ENCODE results near the gene KRT84.
"Not testable (repeated sequence)": the region's sequence is repeated elsewhere in the genome, so short reads cannot be mapped to it uniquely, and the experiment has no call there.

KRT84 gene

GRCh38 chr12:52411815-52412214, 26.4 kb upstream of the KRT84 start:
- no peak overlapping the region for H3K4me3 ChIP-seq (ENCODE audit: insufficient read depth, low read depth, low read length, poor library complexity, severe bottlenecking)
- no peak for DNase-seq
- no peaks in the 10 kb centered on the region for H3K36me3 ChIP-seq (ENCODE audit: control insufficient read depth, insufficient read depth, low read length)
- H3K4me1 ChIP-seq (ENCODE audit: control insufficient read depth, insufficient read depth, low read length, poor library complexity, severe bottlenecking), result no peaks in the 10 kb centered on the region
- no peaks in the 10 kb centered on the region for H3K27me3 ChIP-seq (replicated peaks; ENCODE audit: control insufficient read depth, insufficient read depth, low read length, poor library complexity, severe bottlenecking)
- no peaks in the 10 kb centered on the region for H3K9me3 ChIP-seq (ENCODE audit: control insufficient read depth, low read length)
- no peak overlapping the region for H3K27ac ChIP-seq (ENCODE audit: insufficient read depth, low read length, poor library complexity, severe bottlenecking)

DNA sequence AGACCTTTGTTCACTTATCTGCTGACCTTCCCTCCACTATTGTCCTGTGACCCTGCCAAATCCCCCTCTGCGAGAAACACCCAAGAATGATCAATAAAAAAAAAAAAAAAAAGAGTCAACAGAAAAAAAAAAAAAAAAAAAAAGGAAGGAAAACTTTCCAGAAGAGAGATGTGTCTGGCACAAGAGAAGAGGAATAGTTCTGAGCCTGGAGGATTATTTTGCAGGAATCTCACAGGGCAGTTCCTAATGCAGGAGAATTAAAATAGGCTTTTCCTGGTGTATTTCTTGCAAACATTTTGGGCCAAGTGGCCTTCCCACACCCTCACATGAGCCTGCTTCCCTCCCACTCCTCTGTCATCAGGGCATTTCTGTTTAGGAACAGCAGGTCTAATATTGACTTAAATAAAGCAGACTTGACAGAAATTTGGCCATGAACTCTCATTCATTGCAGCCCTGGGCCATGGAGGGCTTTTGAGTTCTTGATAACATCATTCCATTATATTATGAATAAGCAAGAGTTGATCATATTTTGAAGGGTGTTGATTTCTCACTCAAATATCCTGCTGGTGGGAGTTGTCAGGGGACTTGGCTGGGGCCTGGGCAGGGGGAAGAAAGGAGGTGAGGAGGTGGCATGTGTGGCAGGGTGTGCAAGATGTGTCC, 25.3 kb upstream of the KRT84 start:
- H3K4me1 ChIP-seq (ENCODE audit: control insufficient read depth, insufficient read depth, low read length, poor library complexity, severe bottlenecking); H3K27ac ChIP-seq (ENCODE audit: insufficient read depth, low read length, poor library complexity, severe bottlenecking); H3K27me3 ChIP-seq (replicated peaks; ENCODE audit: control insufficient read depth, insufficient read depth, low read length, poor library complexity, severe bottlenecking); H3K9me3 ChIP-seq (ENCODE audit: control insufficient read depth, low read length); H3K4me3 ChIP-seq (ENCODE audit: insufficient read depth, low read depth, low read length, poor library complexity, severe bottlenecking); H3K36me3 ChIP-seq (ENCODE audit: control insufficient read depth, insufficient read depth, low read length); DNase-seq: not testable (repeated sequence)

DNA sequence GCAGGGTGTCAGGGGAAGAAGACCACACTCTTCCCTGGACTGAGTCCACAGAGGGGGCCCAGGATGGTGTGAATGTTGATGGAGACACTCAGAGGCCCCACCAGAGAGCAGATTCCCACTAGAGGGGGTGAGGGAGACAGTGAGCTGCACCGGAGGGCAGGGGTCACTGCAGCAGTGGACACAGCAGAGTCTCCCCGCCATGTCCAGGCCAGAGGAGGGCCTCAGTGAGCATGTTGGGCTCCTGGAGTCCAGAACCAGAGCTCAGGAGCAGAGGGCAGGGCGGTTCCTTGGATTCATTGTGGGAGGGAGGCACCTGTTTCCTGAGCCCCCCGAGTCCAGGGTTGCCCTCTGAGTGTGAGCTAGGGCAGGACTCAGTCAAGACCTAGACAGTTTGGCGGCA, 22.5 kb upstream of the KRT84 start:
- Histone ChIP-seq H3K4me1 (ENCODE audit: control insufficient read depth, insufficient read depth, low read length, poor library complexity, severe bottlenecking) (no peaks in the 10 kb centered on the region), H3K9me3 (ENCODE audit: control insufficient read depth, low read length) (no peaks in the 10 kb centered on the region), H3K27ac (ENCODE audit: insufficient read depth, low read length, poor library complexity, severe bottlenecking) (no peak overlapping the region), H3K4me3 (ENCODE audit: insufficient read depth, low read depth, low read length, poor library complexity, severe bottlenecking) (no peak overlapping the region), H3K27me3 (replicated peaks; ENCODE audit: control insufficient read depth, insufficient read depth, low read length, poor library complexity, severe bottlenecking) (no peaks in the 10 kb centered on the region), H3K36me3 (ENCODE audit: control insufficient read depth, insufficient read depth, low read length) (no peaks in the 10 kb centered on the region)
- DNase-seq, result no peak

GRCh38 chr12:52405922-52406385, 20.5 kb upstream of the KRT84 start, which contains the start of gene KRT82:
KRT82 (minus strand) TSS chr12:52406335; CDS start chr12:52406277, 58 bp downstream.
- Histone ChIP-seq H3K9me3 (ENCODE audit: control insufficient read depth, low read length) (no peaks in the 10 kb centered on the region), H3K36me3 (ENCODE audit: control insufficient read depth, insufficient read depth, low read length) (no peaks in the 10 kb centered on the region), H3K27ac (ENCODE audit: insufficient read depth, low read length, poor library complexity, severe bottlenecking) (no peak within 1 kb of the TSS), H3K27me3 (replicated peaks; ENCODE audit: control insufficient read depth, insufficient read depth, low read length, poor library complexity, severe bottlenecking) (no peaks in the 10 kb centered on the region), H3K4me3 (ENCODE audit: insufficient read depth, low read depth, low read length, poor library complexity, severe bottlenecking) (no peak within 1 kb of the TSS), H3K4me1 (ENCODE audit: control insufficient read depth, insufficient read depth, low read length, poor library complexity, severe bottlenecking) (no peaks in the 10 kb centered on the region)
- DNase-seq, result no peak

- H3K36me3 ChIP-seq (ENCODE audit: control insufficient read depth, insufficient read depth, low read length), result no peaks in the 10 kb centered on the region
- no peaks in the 10 kb centered on the region for H3K4me1 ChIP-seq (ENCODE audit: control insufficient read depth, insufficient read depth, low read length, poor library complexity, severe bottlenecking)
- H3K9me3 ChIP-seq (ENCODE audit: control insufficient read depth, low read length), result no peaks in the 10 kb centered on the region
- H3K27ac ChIP-seq (ENCODE audit: insufficient read depth, low read length, poor library complexity, severe bottlenecking), result no peak overlapping the region
- H3K27me3 ChIP-seq (replicated peaks; ENCODE audit: control insufficient read depth, insufficient read depth, low read length, poor library complexity, severe bottlenecking), result no peaks in the 10 kb centered on the region
- DNase-seq, result no peak
- H3K4me3 ChIP-seq (ENCODE audit: insufficient read depth, low read depth, low read length, poor library complexity, severe bottlenecking), result no peak overlapping the region
Measured at GRCh38 chr12:52404951-52405350, 19.5 kb upstream of the KRT84 start.

GRCh38 chr12:52403561-52403960, 18.1 kb upstream of the KRT84 start:
- Histone ChIP-seq H3K9me3 (ENCODE audit: control insufficient read depth, low read length) (no peaks in the 10 kb centered on the region), H3K27ac (ENCODE audit: insufficient read depth, low read length, poor library complexity, severe bottlenecking) (no peak overlapping the region), H3K4me1 (ENCODE audit: control insufficient read depth, insufficient read depth, low read length, poor library complexity, severe bottlenecking) (no peaks in the 10 kb centered on the region), H3K27me3 (replicated peaks; ENCODE audit: control insufficient read depth, insufficient read depth, low read length, poor library complexity, severe bottlenecking) (no peaks in the 10 kb centered on the region), H3K4me3 (ENCODE audit: insufficient read depth, low read depth, low read length, poor library complexity, severe bottlenecking) (no peak overlapping the region), H3K36me3 (ENCODE audit: control insufficient read depth, insufficient read depth, low read length) (no peaks in the 10 kb centered on the region)
- DNase-seq, result no peak

GRCh38 chr12:52402873-52403540, 17.6 kb upstream of the KRT84 start:
- Histone ChIP-seq H3K27ac (ENCODE audit: insufficient read depth, low read length, poor library complexity, severe bottlenecking) (no peak overlapping the region), H3K4me3 (ENCODE audit: insufficient read depth, low read depth, low read length, poor library complexity, severe bottlenecking) (no peak overlapping the region)
- DNase-seq, result no peak

GRCh38 chr12:52402377-52402776, 16.9 kb upstream of the KRT84 start:
- Histone ChIP-seq H3K4me1 (ENCODE audit: control insufficient read depth, insufficient read depth, low read length, poor library complexity, severe bottlenecking) (no peaks in the 10 kb centered on the region), H3K9me3 (ENCODE audit: control insufficient read depth, low read length) (no peaks in the 10 kb centered on the region), H3K4me3 (ENCODE audit: insufficient read depth, low read depth, low read length, poor library complexity, severe bottlenecking) (no peak overlapping the region), H3K27me3 (replicated peaks; ENCODE audit: control insufficient read depth, insufficient read depth, low read length, poor library complexity, severe bottlenecking) (no peaks in the 10 kb centered on the region), H3K27ac (ENCODE audit: insufficient read depth, low read length, poor library complexity, severe bottlenecking) (no peak overlapping the region), H3K36me3 (ENCODE audit: control insufficient read depth, insufficient read depth, low read length) (no peaks in the 10 kb centered on the region)
- no peak for DNase-seq

More at GRCh38 chr12:52402873-52403540, 17.6 kb upstream of the KRT84 start:
- Histone ChIP-seq H3K36me3 (ENCODE audit: control insufficient read depth, insufficient read depth, low read length) (no peaks in the 10 kb centered on the region), H3K9me3 (ENCODE audit: control insufficient read depth, low read length) (no peaks in the 10 kb centered on the region), H3K4me1 (ENCODE audit: control insufficient read depth, insufficient read depth, low read length, poor library complexity, severe bottlenecking) (no peaks in the 10 kb centered on the region), H3K27me3 (replicated peaks; ENCODE audit: control insufficient read depth, insufficient read depth, low read length, poor library complexity, severe bottlenecking) (no peaks in the 10 kb centered on the region)

GRCh38 chr12:52401926-52402325, 16.5 kb upstream of the KRT84 start:
- no peaks in the 10 kb centered on the region for H3K27me3 ChIP-seq (replicated peaks; ENCODE audit: control insufficient read depth, insufficient read depth, low read length, poor library complexity, severe bottlenecking)
- no peaks in the 10 kb centered on the region for H3K4me1 ChIP-seq (ENCODE audit: control insufficient read depth, insufficient read depth, low read length, poor library complexity, severe bottlenecking)
- H3K36me3 ChIP-seq (ENCODE audit: control insufficient read depth, insufficient read depth, low read length), result no peaks in the 10 kb centered on the region
- no peak overlapping the region for H3K4me3 ChIP-seq (ENCODE audit: insufficient read depth, low read depth, low read length, poor library complexity, severe bottlenecking)
- H3K27ac ChIP-seq (ENCODE audit: insufficient read depth, low read length, poor library complexity, severe bottlenecking), result no peak overlapping the region
- H3K9me3 ChIP-seq (ENCODE audit: control insufficient read depth, low read length), result no peaks in the 10 kb centered on the region
- DNase-seq, result no peak

DNA sequence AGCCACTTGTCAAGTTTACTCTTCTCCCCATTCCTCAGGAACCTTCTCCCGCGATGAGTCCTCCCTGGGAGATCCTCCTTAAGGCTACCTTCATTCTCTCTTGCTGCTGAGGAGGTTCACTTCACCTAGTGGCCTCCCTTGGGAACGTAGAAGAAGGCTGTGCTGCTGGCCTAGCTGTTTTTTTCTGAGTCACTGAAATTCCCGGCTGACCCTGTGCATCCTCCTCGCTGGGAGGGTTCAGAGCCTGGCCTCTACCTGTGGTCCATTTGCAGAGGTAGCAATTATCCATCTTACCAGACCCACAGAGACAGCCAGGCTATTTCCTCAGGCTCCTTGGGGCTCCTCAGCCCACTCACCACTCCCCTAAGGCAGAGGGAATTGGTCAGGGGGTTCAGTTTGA, 16.1 kb upstream of the KRT84 start:
- H3K4me3 ChIP-seq (ENCODE audit: insufficient read depth, low read depth, low read length, poor library complexity, severe bottlenecking), result no peak overlapping the region
- H3K27ac ChIP-seq (ENCODE audit: insufficient read depth, low read length, poor library complexity, severe bottlenecking), result no peak overlapping the region
- H3K27me3 ChIP-seq (replicated peaks; ENCODE audit: control insufficient read depth, insufficient read depth, low read length, poor library complexity, severe bottlenecking), result no peaks in the 10 kb centered on the region
- no peaks in the 10 kb centered on the region for H3K36me3 ChIP-seq (ENCODE audit: control insufficient read depth, insufficient read depth, low read length)
- no peak for DNase-seq
- H3K9me3 ChIP-seq (ENCODE audit: control insufficient read depth, low read length), result no peaks in the 10 kb centered on the region
- no peaks in the 10 kb centered on the region for H3K4me1 ChIP-seq (ENCODE audit: control insufficient read depth, insufficient read depth, low read length, poor library complexity, severe bottlenecking)
